GM19328 (cell line): ENCODE data around the gene CD109.
"Not testable (repeated sequence)": the region's sequence is repeated elsewhere in the genome, so short reads cannot be mapped to it uniquely, and the experiment has no call there.

Experiments used
- ATAC-seq: cut with Tn5 transposase; IDR thresholded peaks from one replicate; pipeline ENCODE4 v1.9.1; 2021; ENCODE audit warnings: mild to moderate bottlenecking, moderate library complexity; ENCODE audit not compliant: unreplicated experiment

Gene CD109

GRCh38 chr6:73695619-73696421, at the start of gene CD109:
Gene CD109 (plus strand): TSS chr6:73696203. CDS start chr6:73696216, 13 bp downstream.
- ATAC-seq = no peak

- no peak for ATAC-seq
These were observed 47.8 kb upstream of the CD109 start for GRCh38 chr6:73648166-73648565.

DNA sequence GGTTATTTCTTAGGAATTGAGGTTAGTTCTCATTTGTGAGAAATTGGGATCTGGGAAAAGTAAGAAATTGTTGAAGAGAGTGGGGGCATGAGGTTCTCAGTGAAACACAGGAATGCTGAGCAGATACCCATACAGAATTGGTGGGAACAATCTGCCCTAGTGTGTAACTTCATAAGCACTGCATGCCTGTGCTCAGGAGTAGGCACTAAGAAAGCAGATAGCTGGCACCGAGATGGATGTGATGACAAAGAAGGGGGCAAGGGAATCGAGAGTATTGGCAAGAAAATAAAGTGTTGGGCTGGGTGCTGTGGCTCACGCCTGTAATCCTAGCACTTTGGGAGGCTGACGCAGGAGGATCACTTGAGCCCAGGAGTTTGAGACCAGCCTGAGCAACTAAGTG, 46.2 kb upstream of the CD109 start:
- no peak for ATAC-seq

GRCh38 chr6:73652637-73653570, 43.1 kb upstream of the CD109 start:
- ATAC-seq = peak; percentile 33

DNA sequence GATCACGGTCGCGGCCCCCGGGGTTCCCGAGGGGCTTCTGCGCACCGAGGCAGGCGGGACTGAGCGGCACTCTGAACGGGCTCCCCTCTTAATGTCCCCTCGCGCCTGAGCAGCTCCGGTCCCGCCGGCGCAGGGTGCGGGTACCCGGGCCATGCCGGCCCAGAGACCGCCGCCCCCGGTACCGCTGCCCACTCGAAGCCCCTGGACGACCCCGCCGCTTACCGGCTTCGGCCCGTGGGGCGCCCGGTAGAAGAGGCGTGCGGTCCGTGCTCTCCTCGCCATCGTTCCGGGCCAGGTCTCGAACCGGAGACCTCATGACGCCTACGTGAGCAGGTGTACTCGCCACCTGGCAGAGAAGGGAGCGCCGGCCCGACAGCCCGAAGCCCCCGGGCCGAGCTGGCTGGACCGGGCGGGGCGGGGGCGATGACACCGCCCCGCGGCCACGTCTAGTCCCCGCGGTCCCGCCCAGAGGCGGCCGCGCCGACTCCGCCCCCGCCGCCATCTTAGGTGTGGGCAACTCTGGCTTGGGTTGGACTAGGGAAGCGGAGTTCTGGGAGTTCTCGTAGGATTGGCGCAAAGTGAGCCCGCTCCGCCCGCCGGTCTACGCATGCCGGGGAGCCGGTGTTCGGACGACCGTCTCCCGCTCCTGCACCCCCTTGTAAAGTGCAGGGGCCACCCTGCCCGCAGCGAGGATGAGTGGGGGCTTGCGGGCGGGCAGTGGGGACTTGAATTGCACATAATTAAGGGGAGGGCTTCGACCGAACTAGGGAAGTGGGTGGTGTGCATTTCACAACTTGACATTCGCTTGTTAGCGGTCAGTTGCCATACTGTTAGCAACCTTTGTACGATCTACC, 42.2 kb upstream of the CD109 start, which contains the start of gene SLC17A5:
Gene SLC17A5, minus strand, starts transcription at position 422 of the 854 bp plus-strand sequence. Its CDS starts 106 bp downstream, at position 316.
- ATAC-seq = peak; percentile 83

- no peak for ATAC-seq
These were observed 40.6 kb upstream of the CD109 start for GRCh38 chr6:73655341-73655917.

- no peak for ATAC-seq
These were observed 39.4 kb upstream of the CD109 start for GRCh38 chr6:73656531-73657145.

GRCh38 chr6:73657201-73657600, 38.8 kb upstream of the CD109 start:
- no peak for ATAC-seq

DNA sequence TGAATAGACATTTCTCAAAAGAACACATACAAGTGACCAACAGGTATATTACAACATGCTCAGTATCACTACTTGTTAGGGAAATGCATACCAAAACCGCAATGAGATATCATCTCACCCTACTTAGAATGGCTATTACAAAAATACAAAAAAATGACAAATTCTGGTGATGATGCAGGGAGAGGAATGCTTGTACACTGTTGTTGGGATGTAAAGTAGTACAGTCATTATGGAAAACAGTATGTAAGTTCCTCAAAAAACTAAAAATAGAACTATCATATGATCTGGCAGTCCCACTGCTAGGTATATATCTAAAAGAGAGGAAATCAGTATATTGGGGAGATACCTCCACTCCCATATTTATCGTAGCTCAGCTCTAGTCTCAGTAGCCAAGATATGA, 31.3 kb upstream of the CD109 start:
- no peak for ATAC-seq

GRCh38 chr6:73665686-73666319, 30.2 kb upstream of the CD109 start:
- peak; percentile 66 for ATAC-seq

DNA sequence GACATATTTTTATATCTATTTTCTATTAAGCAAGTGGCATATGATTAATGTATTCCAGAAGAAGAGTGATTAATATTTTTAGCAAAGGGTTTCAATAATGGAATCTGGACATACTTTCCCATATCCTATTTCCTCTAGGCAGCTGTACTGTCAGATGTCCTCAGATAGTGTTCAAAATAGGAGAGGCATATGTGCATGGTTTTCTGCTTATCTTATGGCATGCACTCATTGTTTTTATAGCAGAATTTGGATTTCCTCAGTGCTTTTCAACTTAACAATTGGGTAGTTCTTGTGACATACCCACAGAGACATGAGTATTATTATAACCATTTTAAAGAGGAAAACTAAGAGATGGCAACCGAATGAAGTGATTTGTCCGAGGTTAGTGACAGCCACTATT, 29.6 kb upstream of the CD109 start:
- ATAC-seq = no peak

GRCh38 chr6:73667798-73668197, 28.2 kb upstream of the CD109 start:
- ATAC-seq = no peak

GRCh38 chr6:73669005-73669404, 27.0 kb upstream of the CD109 start:
- ATAC-seq = no peak

- no peak for ATAC-seq
These were observed 23.9 kb upstream of the CD109 start for GRCh38 chr6:73671911-73672685.

DNA sequence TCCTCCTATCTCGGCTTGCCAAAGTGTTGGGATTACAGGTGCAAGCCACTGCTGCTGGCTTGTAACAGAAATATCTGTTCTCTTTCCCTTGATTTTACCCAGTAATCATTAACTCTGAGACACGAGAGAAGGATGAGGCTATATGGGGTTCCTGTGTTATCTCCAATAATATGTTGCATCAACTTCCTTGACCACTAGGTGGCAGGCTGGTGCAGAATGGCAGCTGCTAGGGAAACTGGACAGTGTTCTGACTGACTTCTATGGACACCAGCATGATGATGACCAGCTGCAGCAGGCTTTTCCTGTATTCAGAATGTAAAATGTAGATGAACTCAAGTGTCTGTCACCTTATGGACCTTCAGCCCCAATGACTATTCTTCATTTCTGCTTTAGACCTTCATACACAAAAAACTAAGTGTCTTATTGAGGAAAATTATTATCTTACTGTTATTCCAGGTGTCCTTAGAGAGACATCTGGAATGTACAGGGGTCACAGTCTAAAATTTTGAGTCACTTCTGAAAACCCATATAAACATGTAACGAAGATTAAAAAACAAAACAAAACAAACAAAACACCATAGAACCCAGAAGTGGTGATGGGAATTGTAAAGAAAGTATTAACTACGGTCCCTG, 20.4 kb upstream of the CD109 start:
- no peak for ATAC-seq

DNA sequence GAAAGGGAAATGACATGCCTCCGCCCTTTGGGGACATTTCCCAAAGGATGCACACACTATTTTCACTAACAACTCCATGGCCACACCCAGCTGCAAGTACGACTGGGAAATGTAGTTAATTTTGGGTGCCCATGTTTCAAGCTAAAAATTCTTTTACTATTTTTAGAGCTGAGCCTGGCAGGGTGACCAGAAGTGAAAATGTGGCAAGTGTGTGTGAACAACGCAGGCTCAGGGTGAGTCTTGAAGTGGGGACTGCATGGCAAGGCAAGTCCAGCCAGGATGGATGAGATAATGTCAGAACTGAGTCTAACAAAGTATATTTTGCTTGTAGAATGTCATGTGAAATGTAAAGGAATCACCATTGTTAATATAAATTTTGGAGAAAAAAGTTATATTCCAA, 17.0 kb upstream of the CD109 start:
- ATAC-seq = no peak

DNA sequence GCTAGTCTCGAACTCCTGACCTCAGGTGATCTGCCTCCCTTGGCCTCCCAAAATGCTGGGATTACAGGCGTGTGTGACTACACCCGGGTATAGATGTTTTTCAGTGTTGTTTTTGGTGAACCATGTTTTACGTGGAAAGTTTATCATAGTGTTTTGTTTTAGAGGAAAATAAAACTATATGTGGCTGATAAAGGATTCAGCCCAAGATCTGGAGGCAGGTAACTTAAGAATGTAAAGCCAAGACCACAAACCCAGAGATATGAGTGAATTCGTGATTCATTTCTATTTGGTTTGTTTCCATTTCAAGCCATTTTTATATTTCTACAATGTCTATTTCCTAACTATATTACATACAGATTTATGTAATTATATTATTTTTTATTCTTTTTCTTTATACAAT, 16.2 kb upstream of the CD109 start:
- not testable (repeated sequence) for ATAC-seq

DNA sequence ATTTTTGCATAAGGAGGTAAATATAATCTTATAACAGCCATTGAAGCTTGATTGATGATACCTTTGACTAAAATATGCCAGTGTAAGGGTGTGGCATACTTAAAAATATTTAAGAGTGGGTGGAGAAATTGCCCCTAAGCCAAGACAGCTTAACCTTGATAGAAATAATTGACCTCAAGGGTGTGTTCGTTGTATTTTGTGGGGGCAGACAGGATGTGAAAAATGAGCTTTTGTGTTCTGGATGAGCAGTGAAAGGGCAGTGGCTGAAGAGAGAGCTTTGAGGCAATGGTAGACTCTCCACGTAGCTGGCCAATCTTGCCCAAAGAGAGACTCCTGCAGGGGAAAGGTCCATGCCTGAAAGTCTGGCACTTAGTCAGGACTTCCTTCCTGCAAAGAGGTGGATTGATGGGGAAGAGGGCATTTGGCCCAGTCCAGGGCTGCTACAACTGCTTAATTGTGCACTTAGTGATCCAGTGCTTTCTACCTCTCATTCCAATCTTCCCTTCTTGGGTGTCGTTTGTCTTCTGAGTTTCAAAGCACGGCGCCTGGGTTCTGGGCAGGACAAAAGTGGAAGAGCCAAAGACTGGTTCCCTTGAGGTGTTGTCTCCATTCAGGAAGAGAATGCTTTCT, 15.6 kb upstream of the CD109 start:
- ATAC-seq = no peak
